ENCODE measurements around the gene GRAP2. TPM values are rescaled to one million over a fixed set of nuclear protein-coding genes. Genes with fewer than 3 reads are reported as not detected.

The GRAP2 gene
- total and polyA plus RNA-seq, 2 experiments from 2014 or later, result 0.42 TPM; not detected in 1

GRCh38 chr22:39995393-39996252 is 94.7 kb downstream of the GRAP2 start (continued):
- no peak for TF ChIP-seq REST (IDR thresholded peaks at IDR 0.05; ENCODE audit: unreplicated experiment)
- TF ChIP-seq ETS1 (IDR thresholded peaks at IDR 0.05), result no peak
- TF ChIP-seq EZH2phosphoT487 (IDR thresholded peaks at IDR 0.05; ENCODE audit: unreplicated experiment), result no peak
- TF ChIP-seq POLR2AphosphoS5 (IDR thresholded peaks at IDR 0.05; ENCODE audit: low read depth), result no peak
- no peak for TF ChIP-seq EZH2 (IDR thresholded peaks at IDR 0.05; ENCODE audit: low read depth, unreplicated experiment)

- Mint-ChIP-seq H3K36me3 (ENCODE audit: low read depth) (peaks cover 17% of the 10 kb centered on the region), H3K27ac (peak overlapping the region; percentile 20; the same call in 1 of the 2 replicates), H3K9me3 (no peaks in the 10 kb centered on the region; the same call in 2 of the 3 replicates), H3K4me3 (peak overlapping the region; percentile 76), H3K27me3 (ENCODE audit: insufficient read depth, low read depth, poor library complexity) (peaks cover 25% of the 10 kb centered on the region), H3K4me1 (peaks cover 64% of the 10 kb centered on the region)
- no peak for DNase-seq (ENCODE audit: low spot score)
- Histone ChIP-seq H3K27ac (ENCODE audit: low read depth) (peak overlapping the region; percentile 77; the same call in 1 of the 2 replicates), H3K27me3 (ENCODE audit: insufficient read depth) (peaks cover 19% of the 10 kb centered on the region), H3K4me2 (peak overlapping the region; percentile 96), H3K4me3 (peak overlapping the region; percentile 78; the same call in 1 of the 2 replicates), H4K20me1 (replicated peaks; ENCODE audit: insufficient read depth) (0 out of 2 replicates have a peak, but pooled peaks cover 4% of the 10 kb centered on the region), H3K4me1 (ENCODE audit: insufficient read depth) (peaks cover 69% of the 10 kb centered on the region), H3K36me3 (ENCODE audit: insufficient read depth) (no peaks in the 10 kb centered on the region; the same call in 1 of the 2 replicates), H2AFZ (no peak overlapping the region), H3K9me2 (ENCODE audit: insufficient read depth) (no peaks in the 10 kb centered on the region), H3F3A (replicated peaks; ENCODE audit: low read depth) (peaks cover 31% of the 10 kb centered on the region), H3K79me2 (replicated peaks; ENCODE audit: insufficient read depth) (peaks cover 53% of the 10 kb centered on the region)
- ATAC-seq, result no peak
- TF ChIP-seq CREB1 (CRISPR knock-in tag; IDR thresholded peaks at IDR 0.05; ENCODE audit: low read depth) (no peak), ETS1 (IDR thresholded peaks at IDR 0.05) (no peak), REST (IDR thresholded peaks at IDR 0.05; ENCODE audit: unreplicated experiment) (no peak), STAT1 (IDR thresholded peaks at IDR 0.05; ENCODE audit: unreplicated experiment) (no peak)
Observed at GRCh38 chr22:39996732-39997131, 95.8 kb downstream of the GRAP2 start.
